Activated naive CD4-positive, alpha-beta T cell treated with anti-CD3 and anti-CD28 coated beads, Interleukin-2, amount 50 U/mL, for 72 hours (primary cell): ENCODE results near the gene SS18L1. TPM values are rescaled to one million over a fixed set of nuclear protein-coding genes. Genes with fewer than 3 reads are reported as not detected.
"Not testable (repeated sequence)": the region's sequence is repeated elsewhere in the genome, so short reads cannot be mapped to it uniquely, and the experiment has no call there.

Experiments
- ATAC-seq, 2 donors: fragments of 150-1000 bp; cut with Tn5 transposase; 2 replicates each; pipeline ENCODE4 v1.10.0; 2021; ENCODE audit warnings: mild to moderate bottlenecking in 2 of 2, moderate library complexity in 2 of 2
- DNase-seq, 2 donors: peaks; one replicate each; pipeline ENCODE4 v3.0.0; 2021 to 2022; ENCODE audit warnings: low spot score in 2 of 2
- H3K27ac Mint-ChIP-seq, 2 donors: one replicate each; pipeline ENCODE4 v1.8.0; 2022; ENCODE audit warnings: mild to moderate bottlenecking in 2 of 2, mixed read lengths in 2 of 2
- H3K36me3 Mint-ChIP-seq, 2 donors: one replicate each; pipeline ENCODE4 v1.8.0; 2022; ENCODE audit warnings: mixed read lengths in 2 of 2
- H3K9me3 Mint-ChIP-seq, 2 donors: one replicate each; pipeline ENCODE4 v1.8.0; 2022; ENCODE audit warnings: mixed read lengths in 2 of 2
- total RNA-seq, 2 donors: library from RNA; stranded (reverse); gene quantifications; one replicate each; pipeline ENCODE4 v1.2.3, GENCODE V29; 2022

SS18L1 gene
- total RNA-seq, 2 donors from 2014 or later, result 21.7 to 52.4 TPM

DNA sequence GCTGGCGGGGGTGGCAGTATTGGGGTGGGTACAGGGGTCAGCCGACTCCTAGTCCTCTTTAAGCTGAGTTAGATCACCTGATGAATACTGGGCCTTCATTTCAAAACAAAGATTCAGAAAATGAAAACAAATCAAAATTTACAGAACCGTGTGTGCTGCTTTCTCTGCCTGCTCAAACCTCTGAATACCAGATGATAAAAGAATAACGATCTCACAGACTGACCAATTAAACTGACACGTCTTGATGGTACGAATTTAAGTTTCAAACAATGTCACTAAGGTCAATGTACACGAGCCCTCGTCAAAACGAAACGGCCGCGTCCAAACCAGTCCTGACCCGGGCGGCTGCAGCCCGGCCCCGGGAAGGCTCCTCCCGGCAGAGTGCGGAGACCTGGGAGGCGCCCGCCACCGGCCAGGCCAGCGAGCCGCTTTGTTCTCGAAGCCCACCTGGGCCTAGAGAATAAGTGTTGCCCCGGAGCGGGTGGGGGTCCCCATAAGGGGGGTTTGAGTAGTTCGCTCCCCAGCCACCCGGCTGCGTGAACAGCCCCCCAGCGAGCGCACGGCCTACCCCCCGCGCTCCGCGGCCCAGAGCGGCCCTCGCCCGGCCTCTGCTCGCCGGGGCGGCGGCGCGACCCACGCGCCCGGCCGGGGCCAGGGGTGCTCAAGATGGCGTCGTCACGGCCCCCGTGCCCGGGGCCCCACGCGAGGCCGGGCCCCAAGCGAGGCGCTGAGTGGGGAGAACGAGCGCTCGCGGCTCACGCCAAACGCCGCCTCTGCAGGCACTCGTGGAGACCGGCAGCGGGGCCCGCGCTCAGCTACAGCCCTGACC lies 1.1 kb upstream of the SS18L1 start:
- Mint-ChIP-seq H3K27ac (peak overlapping the region; percentile 91 to 97), H3K36me3 (peaks cover 16 to 42% of the 10 kb centered on the region in 2 donors), H3K9me3 (no peaks in the 10 kb centered on the region)
- peak in 1 of 2 donors; percentile 2 for ATAC-seq
- DNase-seq, result peak in 1 of 2 donors; percentile 21

DNA sequence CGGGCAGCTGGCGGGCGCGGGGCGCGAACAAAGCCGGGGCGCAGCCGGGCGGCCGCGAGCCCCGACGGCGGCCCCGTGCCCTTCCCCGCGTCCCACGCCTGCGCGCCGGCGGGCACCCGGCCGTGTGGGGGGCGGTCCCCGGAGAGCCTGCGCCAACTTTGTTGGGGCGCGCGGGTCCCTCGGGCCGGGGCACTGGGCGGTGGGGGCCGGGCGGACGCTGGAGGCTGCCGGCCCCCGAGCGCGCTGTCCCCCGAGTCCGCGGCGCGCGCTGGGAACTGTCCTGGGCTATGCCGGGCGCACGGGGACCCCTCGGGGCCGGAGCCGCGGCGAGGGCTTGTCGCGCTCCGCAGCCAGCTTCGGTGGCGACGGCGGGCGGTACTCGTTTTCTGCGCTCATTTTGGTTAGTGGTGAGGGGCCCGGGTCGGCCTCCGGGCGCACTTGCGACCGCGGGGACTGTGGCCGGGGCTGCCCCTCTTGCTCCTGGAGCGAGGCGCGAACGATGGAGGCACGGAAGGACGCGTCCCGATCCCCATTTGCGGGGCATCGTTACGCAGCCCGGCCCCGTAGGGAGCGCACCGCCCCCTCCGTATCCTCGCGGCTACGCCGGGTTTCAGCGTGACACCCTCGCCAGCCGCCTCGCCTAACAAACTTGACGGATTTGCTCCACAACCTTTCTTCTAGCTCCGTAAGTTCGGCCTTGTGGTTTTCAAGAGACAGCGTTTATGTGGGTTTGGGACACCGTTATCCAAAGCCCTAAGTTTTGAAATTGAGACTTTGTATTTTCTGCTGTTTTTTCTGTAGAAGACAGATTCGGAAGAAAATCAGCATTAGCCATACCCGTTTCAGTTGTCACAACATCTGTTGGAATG lies 622 bp downstream of the SS18L1 start:
- DNase-seq (peak; percentile 74 to 80), ATAC-seq (peak; percentile 49 to 53)
- Mint-ChIP-seq H3K27ac (peak overlapping the region; percentile 76 to 90), H3K36me3 (peaks cover 16 to 33% of the 10 kb centered on the region in 2 donors), H3K9me3 (no peaks in the 10 kb centered on the region)

DNA sequence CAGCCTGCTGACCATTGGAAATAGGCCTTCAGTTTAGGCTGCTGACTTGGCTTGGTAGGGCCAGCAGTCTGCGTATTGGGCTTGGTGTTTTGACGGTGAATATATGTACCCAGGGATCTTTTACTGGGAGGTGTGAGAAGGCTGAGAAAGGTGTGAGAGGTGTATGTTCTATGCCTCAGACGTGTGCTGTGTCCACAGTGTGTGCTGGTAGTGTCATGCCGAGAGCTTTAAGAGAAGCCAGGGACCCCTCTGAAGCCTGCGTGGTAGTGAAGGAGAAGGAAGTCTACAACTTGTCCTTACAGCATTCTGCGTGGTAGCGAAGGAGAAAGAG lies 2.1 kb downstream of the SS18L1 start:
- peaks cover 9 to 26% of the 10 kb centered on the region in 2 donors for H3K36me3 Mint-ChIP-seq
- H3K27ac Mint-ChIP-seq, result no peak overlapping the region
- no peaks in the 10 kb centered on the region for H3K9me3 Mint-ChIP-seq
- DNase-seq (no peak), ATAC-seq (no peak)

DNA sequence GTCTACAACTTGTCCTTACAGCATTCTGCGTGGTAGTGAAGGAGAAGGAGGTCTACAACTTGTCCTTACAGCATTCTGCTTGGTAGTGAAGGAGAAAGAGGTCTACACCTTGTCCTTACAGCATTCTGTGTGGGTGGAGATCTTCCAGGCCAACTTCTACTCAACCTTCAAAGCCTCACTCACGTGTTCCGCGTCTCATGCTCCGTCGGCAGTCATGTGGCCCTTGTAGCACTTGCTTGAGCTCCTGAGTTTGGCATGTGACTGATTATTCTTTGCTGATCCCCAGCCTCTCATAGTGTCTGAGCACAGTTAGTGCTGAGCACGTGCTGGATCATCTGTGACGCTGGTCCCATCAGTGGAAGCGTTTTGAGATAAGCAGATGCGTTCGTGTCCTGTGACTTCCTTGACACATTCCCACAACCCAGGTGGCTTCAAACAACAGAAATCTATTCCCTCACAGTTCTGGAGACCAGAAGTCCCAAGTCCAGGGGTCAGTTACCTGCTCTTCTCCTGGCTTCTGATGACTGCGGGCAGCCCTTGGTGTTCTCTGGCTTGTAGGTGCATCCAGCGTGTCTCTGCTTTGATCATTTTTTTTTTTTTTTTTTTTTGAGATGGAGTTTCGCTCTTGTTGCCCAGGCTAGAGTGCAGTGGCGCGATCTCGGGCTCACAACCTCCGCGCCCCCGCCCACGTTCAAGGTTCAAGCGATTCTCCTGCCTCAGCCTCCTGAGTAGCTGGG lies 2.6 kb downstream of the SS18L1 start:
- H3K36me3 Mint-ChIP-seq, result peaks cover 6 to 22% of the 10 kb centered on the region in 2 donors
- ATAC-seq, result no peak
- no peak overlapping the region for H3K27ac Mint-ChIP-seq
- no peak for DNase-seq
- no peaks in the 10 kb centered on the region for H3K9me3 Mint-ChIP-seq

DNA sequence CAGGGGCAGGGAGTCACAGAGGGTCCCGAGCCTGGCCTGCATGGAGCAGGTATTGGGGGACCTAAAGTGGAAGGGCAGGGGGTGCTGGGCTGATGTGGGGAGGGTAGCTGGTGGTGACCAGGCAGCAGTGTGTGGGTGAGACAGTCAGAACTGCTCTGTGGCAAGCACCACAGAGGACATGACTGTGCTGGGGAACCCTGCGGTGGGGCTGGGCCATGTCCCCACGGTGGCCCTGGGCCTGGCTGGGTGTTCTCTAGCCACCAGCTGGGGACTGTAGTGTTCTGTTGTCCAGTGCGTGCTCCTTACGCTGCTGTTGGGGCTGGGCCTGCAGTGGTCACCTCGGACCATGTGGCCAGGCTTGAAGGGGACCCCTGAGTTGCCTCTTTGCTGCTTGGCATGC lies 3.6 kb downstream of the SS18L1 start:
- Mint-ChIP-seq H3K9me3 (no peaks in the 10 kb centered on the region), H3K36me3 (peaks cover 7 to 13% of the 10 kb centered on the region in 2 donors), H3K27ac (no peak overlapping the region)
- DNase-seq, result no peak
- no peak for ATAC-seq

DNA sequence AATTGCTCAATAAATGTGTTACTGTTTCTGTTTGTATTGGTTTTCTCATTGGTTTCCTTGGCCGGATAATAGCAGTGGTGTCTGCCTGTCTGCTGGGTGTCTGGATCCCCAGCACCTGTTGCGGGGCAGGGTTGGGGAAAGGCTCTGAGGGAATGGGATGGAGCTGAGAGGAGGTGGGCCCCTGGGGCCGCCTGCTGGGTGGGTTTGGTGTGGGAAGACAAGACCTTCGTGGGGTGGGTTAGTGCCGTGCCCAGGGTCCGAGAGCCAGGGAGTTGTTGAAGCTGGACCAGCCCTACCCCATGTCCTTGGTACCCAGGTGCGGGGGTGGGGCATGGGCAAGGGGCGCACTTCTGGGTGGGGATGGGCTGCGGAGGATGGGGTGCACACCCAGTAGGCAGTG lies 4.0 kb downstream of the SS18L1 start:
- ATAC-seq, result no peak
- DNase-seq, result no peak
- H3K36me3 Mint-ChIP-seq, result peaks cover 8 to 11% of the 10 kb centered on the region in 2 donors
- no peaks in the 10 kb centered on the region for H3K9me3 Mint-ChIP-seq
- no peak overlapping the region for H3K27ac Mint-ChIP-seq

DNA sequence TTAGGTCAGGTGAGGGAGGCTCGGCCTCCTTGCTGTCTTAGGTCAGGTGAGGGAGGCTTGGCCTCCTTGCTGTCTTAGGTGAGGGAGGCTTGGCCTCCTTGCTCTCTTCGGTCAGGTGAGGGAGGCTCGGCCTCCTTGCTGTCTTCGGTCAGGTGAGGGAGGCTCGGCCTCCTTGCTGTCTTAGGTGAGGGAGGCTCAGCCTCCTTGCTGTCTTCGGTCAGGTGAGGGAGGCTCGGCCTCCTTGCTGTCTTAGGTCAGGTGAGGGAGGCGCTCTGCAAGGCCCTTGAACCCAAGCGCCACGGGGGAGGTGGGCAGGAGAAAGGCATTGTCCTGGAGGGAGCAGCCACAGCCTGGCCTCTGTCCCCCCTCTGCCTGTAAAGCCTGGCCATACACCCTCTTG lies 4.8 kb downstream of the SS18L1 start:
- not testable (repeated sequence) for DNase-seq, H3K9me3 Mint-ChIP-seq
- peaks cover 11 to 17% of the 10 kb centered on the region in 2 donors for H3K36me3 Mint-ChIP-seq

DNA sequence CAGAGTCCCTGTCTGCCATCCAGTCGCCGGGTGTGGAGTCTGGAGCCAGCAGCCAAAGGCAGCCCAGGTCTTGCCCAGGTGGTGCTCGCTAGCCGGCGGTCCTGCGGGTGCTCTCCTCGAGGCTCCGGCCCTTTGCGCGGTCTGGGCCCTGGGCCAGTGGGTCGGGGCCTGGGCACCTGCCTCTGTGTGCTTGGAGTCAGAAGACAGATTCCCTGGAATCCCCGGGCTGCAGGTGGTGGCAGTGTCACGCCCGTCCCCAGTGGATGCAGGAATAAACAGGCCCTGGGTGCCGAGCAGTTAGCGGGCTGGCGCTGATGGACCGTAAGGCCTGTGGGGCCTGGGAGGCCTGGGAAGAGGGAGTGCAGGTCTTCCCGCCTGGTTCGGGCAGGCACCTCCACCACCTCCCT lies 5.3 kb downstream of the SS18L1 start:
- DNase-seq (no peak), ATAC-seq (no peak)
- no peak overlapping the region for H3K27ac Mint-ChIP-seq
- H3K9me3 Mint-ChIP-seq, result peaks cover 0 to 4% of the 10 kb centered on the region in 2 donors
- peaks cover 16 to 22% of the 10 kb centered on the region in 2 donors for H3K36me3 Mint-ChIP-seq

More for the DNA sequence above, 4.8 kb downstream of the SS18L1 start:
- ATAC-seq, H3K27ac Mint-ChIP-seq: not testable (repeated sequence)

DNA sequence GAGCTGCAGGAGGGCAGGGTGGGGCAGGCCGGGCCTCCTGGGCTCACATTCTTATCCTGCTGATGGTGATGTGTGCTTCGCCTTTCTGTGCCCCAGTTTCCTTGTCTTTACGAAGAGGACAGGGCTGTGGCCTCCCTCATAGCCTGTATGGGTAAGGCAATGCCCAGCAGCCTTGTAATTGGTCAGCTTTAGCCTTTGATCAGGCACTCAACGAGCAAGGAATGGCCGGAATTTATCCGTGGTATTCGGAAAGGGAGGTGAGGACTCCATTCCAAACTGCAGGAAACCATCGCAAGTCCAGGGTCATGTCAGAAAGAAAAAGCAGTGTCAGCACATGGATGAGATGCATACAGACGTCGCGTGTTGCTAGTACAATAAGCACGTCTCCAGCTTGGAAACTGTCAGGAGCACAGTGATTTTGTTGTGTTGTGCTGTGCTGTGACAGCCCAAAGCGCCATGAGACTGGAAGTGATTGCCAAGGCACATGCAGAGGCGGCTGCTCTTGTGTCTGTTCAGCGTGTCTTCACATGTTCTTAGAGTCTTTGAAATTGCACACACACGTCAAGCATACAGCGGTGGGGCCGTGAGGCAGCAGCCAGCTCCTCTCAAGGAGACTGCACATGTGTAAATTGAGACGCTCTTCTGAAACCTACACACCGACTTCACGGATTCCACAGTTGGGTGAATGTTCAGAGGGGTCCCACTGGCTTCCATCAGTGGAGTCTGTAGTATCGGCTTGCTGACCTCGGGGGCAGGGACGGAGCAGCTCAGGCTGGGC lies 6.2 kb downstream of the SS18L1 start:
- ATAC-seq, result no peak
- H3K36me3 Mint-ChIP-seq, result peaks cover 13 to 30% of the 10 kb centered on the region in 2 donors
- H3K9me3 Mint-ChIP-seq, result peaks cover 0 to 4% of the 10 kb centered on the region in 2 donors
- DNase-seq, result no peak
- H3K27ac Mint-ChIP-seq, result no peak overlapping the region

DNA sequence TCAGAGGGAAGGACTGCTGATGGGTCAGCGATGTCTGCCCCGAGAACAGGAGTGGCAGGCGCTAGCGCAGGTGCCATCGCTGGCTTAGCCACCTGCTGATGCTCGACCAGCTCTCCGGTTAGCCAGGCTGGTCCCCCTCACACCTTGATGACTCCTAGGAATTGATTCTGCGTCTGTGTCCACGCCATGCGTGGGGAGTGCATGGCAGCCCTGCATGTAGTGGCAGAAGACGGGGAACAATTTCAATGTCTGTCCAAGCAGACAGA lies 6.7 kb downstream of the SS18L1 start:
- H3K9me3 Mint-ChIP-seq, result peaks cover 0 to 4% of the 10 kb centered on the region in 2 donors
- DNase-seq, result no peak
- H3K36me3 Mint-ChIP-seq, result peaks cover 10 to 34% of the 10 kb centered on the region in 2 donors
- ATAC-seq, result no peak
- no peak overlapping the region for H3K27ac Mint-ChIP-seq

DNA sequence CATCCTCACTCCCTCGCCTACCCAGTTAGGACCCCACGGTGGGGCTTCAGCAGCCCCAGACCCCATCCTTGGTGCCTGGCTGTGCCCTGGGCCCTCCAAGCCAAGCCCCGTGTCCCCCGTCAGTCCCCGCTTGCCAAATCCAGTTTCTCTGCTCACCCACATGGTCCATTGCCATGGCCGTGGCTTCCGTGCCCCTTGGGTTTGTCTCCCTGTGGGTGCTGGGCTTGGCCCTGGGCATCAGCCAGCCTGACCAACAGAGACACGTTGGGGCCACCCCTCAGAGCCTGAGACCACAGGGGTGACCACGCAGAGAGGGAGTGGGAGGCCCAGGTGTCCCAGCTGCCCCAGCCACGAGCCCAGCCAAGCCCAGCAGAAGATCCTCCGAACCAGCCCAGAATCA lies 7.7 kb downstream of the SS18L1 start:
- no peak overlapping the region for H3K27ac Mint-ChIP-seq
- ATAC-seq, result no peak

DNA sequence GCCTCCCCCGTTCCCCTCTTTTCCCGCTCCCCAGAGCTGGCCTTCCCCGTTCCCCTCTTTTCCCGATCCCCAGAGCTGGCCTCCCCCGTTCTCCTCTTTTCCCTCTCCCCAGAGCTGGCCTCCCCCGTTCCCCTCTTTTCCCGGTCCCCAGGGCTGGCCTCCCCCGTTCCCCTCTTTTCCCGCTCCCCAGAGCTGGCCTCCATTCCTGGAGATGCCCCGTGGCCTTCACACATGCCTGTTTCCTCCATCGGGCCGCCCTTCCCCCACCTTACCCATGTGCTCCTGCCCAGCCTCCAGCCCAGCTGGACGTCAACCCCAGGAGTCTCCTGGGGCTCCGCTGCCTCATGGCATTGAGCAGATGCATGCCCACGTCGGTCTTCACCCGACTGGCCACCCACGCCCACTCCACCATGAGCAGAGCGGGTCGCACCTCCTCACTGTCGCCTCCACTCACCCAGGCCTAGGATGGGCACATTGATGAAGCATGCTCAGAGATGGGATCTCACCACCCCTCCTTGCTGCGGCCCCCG lies 8.3 kb downstream of the SS18L1 start:
- no peak overlapping the region for H3K27ac Mint-ChIP-seq
- peaks cover 8 to 34% of the 10 kb centered on the region in 2 donors for H3K36me3 Mint-ChIP-seq
- ATAC-seq (no peak), DNase-seq (no peak)
- H3K9me3 Mint-ChIP-seq, result peaks cover 0 to 4% of the 10 kb centered on the region in 2 donors

More for the DNA sequence above, 7.7 kb downstream of the SS18L1 start:
- Mint-ChIP-seq H3K9me3 (peaks cover 0 to 4% of the 10 kb centered on the region in 2 donors), H3K36me3 (peaks cover 8 to 34% of the 10 kb centered on the region in 2 donors)
- no peak for DNase-seq

DNA sequence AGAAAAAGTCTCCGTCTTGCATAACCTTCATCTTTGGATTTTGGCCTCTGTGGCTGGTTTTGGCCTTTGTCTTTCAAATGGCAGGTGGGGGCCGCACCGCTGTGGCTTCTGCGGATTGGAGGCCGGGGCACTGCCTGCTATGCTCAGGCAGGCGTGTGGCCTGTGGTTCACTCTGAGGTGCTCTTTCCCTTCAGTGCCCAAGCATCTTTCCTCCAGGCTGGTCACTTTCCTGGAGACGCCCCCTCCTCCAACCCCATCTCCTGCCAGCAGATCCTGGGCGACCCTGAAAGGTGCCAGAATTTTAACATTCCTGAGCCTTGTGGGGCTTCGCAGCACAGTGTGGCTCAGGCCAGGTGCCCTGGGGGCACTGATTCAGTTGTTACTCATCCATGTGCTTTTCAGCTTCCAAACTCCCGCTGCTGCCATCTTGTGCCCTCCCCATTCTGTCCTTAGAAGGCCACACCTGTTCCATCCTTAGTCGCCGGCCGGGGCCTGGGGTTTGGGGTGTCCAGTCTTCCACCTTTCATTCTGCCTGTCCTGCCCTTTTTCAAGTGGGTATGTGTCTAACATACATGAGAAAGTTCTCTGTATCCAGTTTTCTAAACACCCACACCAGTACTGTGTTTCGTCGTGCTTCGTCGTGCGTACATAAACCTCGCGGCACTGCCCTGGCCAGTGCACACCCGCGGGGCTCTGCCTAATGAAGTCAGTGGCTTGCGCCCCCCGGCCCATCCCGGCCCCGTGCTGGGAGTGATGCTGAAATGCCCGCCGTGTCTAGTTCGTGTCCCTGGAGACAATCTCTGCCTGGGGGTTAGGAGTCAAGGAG lies 12.1 kb downstream of the SS18L1 start:
- ATAC-seq (no peak), DNase-seq (no peak)
- peaks cover 8 to 34% of the 10 kb centered on the region in 2 donors for H3K36me3 Mint-ChIP-seq
- H3K9me3 Mint-ChIP-seq, result peaks cover 0 to 4% of the 10 kb centered on the region in 2 donors
- H3K27ac Mint-ChIP-seq, result no peak overlapping the region

DNA sequence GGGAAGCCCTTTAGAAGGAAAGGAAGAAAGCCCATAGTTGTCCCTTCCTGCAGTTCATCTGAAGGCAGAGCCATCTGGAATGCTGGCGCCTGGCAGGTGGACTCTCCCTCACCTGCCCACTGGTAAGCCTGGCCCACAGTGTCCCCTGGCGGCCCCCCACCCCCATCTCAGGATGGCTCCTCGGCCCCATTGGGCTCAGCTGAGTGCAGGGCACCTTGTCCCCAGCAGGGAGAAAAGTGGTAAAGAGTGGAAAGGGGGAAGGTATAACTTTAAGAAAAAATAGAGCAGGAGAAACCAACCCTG lies 12.6 kb downstream of the SS18L1 start:
- Mint-ChIP-seq H3K36me3 (peaks cover 8 to 34% of the 10 kb centered on the region in 2 donors), H3K9me3 (peaks cover 0 to 4% of the 10 kb centered on the region in 2 donors)
- no peak for ATAC-seq

DNA sequence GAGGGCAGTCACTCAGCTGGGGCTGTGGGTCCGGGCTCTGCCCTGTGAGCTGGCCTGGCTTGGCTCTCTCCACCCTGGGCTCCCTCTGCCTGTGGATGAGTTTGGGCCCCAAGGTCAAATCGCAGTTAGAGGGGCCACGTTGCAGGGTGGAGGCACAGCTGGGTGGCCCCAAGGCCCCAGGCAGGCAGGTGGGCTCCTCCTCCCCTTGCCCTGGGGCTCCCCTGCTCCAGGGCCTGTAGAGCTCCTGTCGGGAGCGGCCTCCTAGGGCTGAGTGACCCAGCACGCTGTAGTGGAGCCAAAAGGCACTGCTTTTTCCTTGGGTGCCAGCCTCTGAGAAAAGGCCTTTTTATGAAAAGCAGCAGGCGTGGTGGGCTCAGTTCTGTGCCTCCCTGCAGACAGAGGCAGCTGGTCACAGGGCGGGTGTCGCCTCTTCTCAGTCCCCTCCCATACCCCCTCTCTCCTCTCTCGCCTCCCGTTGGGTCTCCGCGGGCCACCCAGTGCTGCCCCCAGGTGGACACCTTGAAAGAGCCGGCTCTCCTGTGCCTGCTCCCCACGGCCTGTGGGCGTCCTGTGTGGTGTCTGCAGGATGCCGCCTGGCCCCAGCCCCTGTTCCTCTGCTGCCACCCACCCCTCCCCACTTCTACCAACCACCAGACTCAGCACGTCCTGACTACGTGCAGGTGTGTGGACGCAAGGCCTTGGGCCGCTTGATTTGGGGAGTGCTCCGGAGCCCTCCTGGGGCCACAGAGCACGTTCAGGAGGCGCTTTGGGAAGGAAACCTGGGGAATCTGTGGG lies 13.2 kb downstream of the SS18L1 start:
- DNase-seq (peak; percentile 67 to 81), ATAC-seq (peak; percentile 52 to 88)
- H3K36me3 Mint-ChIP-seq, result peaks cover 8 to 32% of the 10 kb centered on the region in 2 donors
- H3K9me3 Mint-ChIP-seq, result peaks cover 0 to 4% of the 10 kb centered on the region in 2 donors
- no peak overlapping the region for H3K27ac Mint-ChIP-seq

More for the DNA sequence above, 12.6 kb downstream of the SS18L1 start:
- DNase-seq, result no peak
- H3K27ac Mint-ChIP-seq, result no peak overlapping the region
